Fibroblast of villous mesenchyme (primary cell): ENCODE results near the gene GPR155. TPM values are rescaled to one million over a fixed set of nuclear protein-coding genes. Genes with fewer than 3 reads are reported as not detected.

ENCODE experiments used
- DNase-seq: peaks from one replicate; pipeline ENCODE4 v3.0.0-alpha.2; 2010; ENCODE audit warnings: low read depth
- H3K4me3 ChIP-seq: 2 replicates; pipeline ENCODE4 v1.5.1; 2011; ENCODE audit warnings: low read depth, mild to moderate bottlenecking, low read length
- CTCF ChIP-seq: IDR thresholded peaks from 2 replicates; pipeline ENCODE4 v1.5.1; 2012; ENCODE audit warnings: low read depth, mild to moderate bottlenecking, low read length; ENCODE audit not compliant: insufficient read depth
- total RNA-seq: library from RNA; depleted of rRNA; stranded (reverse); fragments of >200 nt; gene quantifications from 2 replicates; pipeline ENCODE4 v1.2.3, GENCODE V29; 2012

The GPR155 gene
- total RNA-seq, 1 donor = 3.9 TPM

- no peak for DNase-seq
- no peak for TF ChIP-seq CTCF
- no peak overlapping the region for H3K4me3 ChIP-seq
These were observed 4.0 kb downstream of the GPR155 start for GRCh38 chr2:174482854-174483253.

GRCh38 chr2:174477759-174478158, 9.1 kb downstream of the GPR155 start:
- DNase-seq = no peak
- no peak overlapping the region for H3K4me3 ChIP-seq

GRCh38 chr2:174473796-174474195, 13.0 kb downstream of the GPR155 start:
- no peak for DNase-seq
- no peak for TF ChIP-seq CTCF
- H3K4me3 ChIP-seq = no peak overlapping the region

More at GRCh38 chr2:174477759-174478158, 9.1 kb downstream of the GPR155 start:
- TF ChIP-seq CTCF = no peak

- TF ChIP-seq CTCF = peak; percentile 16
- no peak overlapping the region for H3K4me3 ChIP-seq
- DNase-seq = peak; percentile 24
These were observed 21.5 kb downstream of the GPR155 start for GRCh38 chr2:174465327-174465726.

- no peak for DNase-seq
- TF ChIP-seq CTCF = no peak
- H3K4me3 ChIP-seq = no peak overlapping the region
These were observed 25.6 kb downstream of the GPR155 start for GRCh38 chr2:174461221-174461620.

GRCh38 chr2:174454566-174454965, 32.3 kb downstream of the GPR155 start:
- H3K4me3 ChIP-seq = no peak overlapping the region
- DNase-seq = no peak
- no peak for TF ChIP-seq CTCF
